GM12878 (cell line): ENCODE results near the gene MLXIP. TPM values are rescaled to one million over a fixed set of nuclear protein-coding genes. Genes with fewer than 3 reads are reported as not detected.

ENCODE experiments used
- ATAC-seq: fragments of 200-7000 bp; cut with Tn5 transposase; 3 replicates; pipeline ENCODE4 v1.9.1; 2020; ENCODE audit warnings: mild to moderate bottlenecking, moderate library complexity
- BruUV-seq: library from RNA; stranded (reverse); fragments of 400-500 nt; replicated peaks from 2 replicates; lab custom pipeline; 2021; lab: Mats Ljungman, UMichigan
- CTCF ChIA-PET: fragments of 300-600 bp; sonication (Branson Sonifier 250); formaldehyde crosslinking; extraction: SDS; loops from one replicate; lab custom pipeline; 2021; ENCODE audit warnings: inconsistent platforms; lab: Yijun Ruan, JAX
- POLR2A ChIA-PET: fragments of 350-600 bp; formaldehyde crosslinking; extraction: SDS; loops from one replicate; lab custom pipeline; 2021; ENCODE audit warnings: inconsistent platforms; lab: Charles Lee
- RAD21 ChIA-PET: fragments of 300-600 bp; sonication (Branson Sonifier 250); formaldehyde crosslinking; loops from one replicate; lab custom pipeline; 2023; ENCODE audit warnings: antibody characterized with exemption; ENCODE audit not compliant: unreplicated experiment; lab: Charles Lee
- SMC1A ChIA-PET: fragments of 300-600 bp; sonication (Branson Sonifier 250); formaldehyde crosslinking; loops from one replicate; lab custom pipeline; 2023; ENCODE audit not compliant: unreplicated experiment, uncharacterized antibody; lab: Charles Lee
- DNase-seq: peaks from one replicate; pipeline ENCODE4 v3.0.0-alpha.2; 2011; ENCODE audit warnings: low read depth, low spot score
- FAIRE-seq: peaks from 3 replicates; lab custom pipeline; 2011; peaks lifted over from hg19 to GRCh38; lab: Jason Lieb, UNC
- H2AFZ ChIP-seq: 2 replicates; pipeline ENCODE4 v1.6.0; 2011; ENCODE audit warnings: low read depth, low read length, control low read depth; ENCODE audit not compliant: control insufficient read depth
- H3K27ac ChIP-seq: 2 replicates; pipeline ENCODE4 v1.5.1; 2011; ENCODE audit warnings: control low read depth; ENCODE audit not compliant: control insufficient read depth, insufficient read depth
- H3K27me3 ChIP-seq, 2 experiments: replicated peaks in 1 of 2; 2 replicates each; pipeline versions ENCODE4 v1.6.0 to v1.6.1; 2011; ENCODE audit warnings: low read length in 1 of 2; ENCODE audit not compliant: control insufficient read depth in 2 of 2, insufficient read depth in 2 of 2
- H3K36me3 ChIP-seq, 2 experiments: 2 replicates each; pipeline ENCODE4 v1.5.1; 2011; ENCODE audit warnings: low read length in 1 of 2; ENCODE audit not compliant: control insufficient read depth in 2 of 2, insufficient read depth in 2 of 2
- H3K4me1 ChIP-seq: 2 replicates; pipeline ENCODE4 v1.6.1; 2011; ENCODE audit warnings: mild to moderate bottlenecking, low read length, moderate library complexity, mixed read lengths; ENCODE audit not compliant: control insufficient read depth, insufficient read depth
- H3K4me2 ChIP-seq: 2 replicates; pipeline ENCODE4 v1.6.0; 2011; ENCODE audit warnings: control low read depth; ENCODE audit not compliant: control insufficient read depth, insufficient read depth
- H3K4me3 ChIP-seq: fragments of 200-600 bp; sonication (generic); 2 replicates; pipeline ENCODE4 v1.5.1; 2016
- H3K79me2 ChIP-seq: 2 replicates; pipeline ENCODE4 v1.6.0; 2011; ENCODE audit warnings: low read length; ENCODE audit not compliant: control insufficient read depth, insufficient read depth
- H3K9ac ChIP-seq: 2 replicates; pipeline ENCODE4 v1.8.0; 2011; ENCODE audit warnings: low read length, control low read depth, mixed read lengths; ENCODE audit not compliant: control insufficient read depth, insufficient read depth
- H3K9me3 ChIP-seq: replicated peaks from 3 replicates; pipeline ENCODE4 v1.5.1; 2011; ENCODE audit warnings: mild to moderate bottlenecking, low read length; ENCODE audit not compliant: control insufficient read depth, insufficient read depth
- H4K20me1 ChIP-seq: 2 replicates; pipeline ENCODE4 v1.6.0; 2011; ENCODE audit not compliant: control insufficient read depth, insufficient read depth
- CHD2 ChIP-seq: IDR thresholded peaks from 2 replicates; pipeline ENCODE4 v1.6.1; 2011; ENCODE audit warnings: low read depth, low read length, improper control_type of control experiment, borderline replicate concordance
- IKZF1 ChIP-seq: fragments of 450-650 bp; conservative IDR thresholded peaks from 2 replicates; pipeline ENCODE4 v1.6.1; 2017; ENCODE audit warnings: antibody characterized with exemption, mild to moderate bottlenecking
- MEF2A ChIP-seq: IDR thresholded peaks from 2 replicates; pipeline ENCODE4 v1.6.1; 2011; ENCODE audit warnings: low read depth, mild to moderate bottlenecking, low read length, moderate library complexity; ENCODE audit not compliant: insufficient read depth
- MTA2 ChIP-seq: fragments of 450-650 bp; IDR thresholded peaks from 2 replicates; pipeline ENCODE4 v1.6.1; 2016; ENCODE audit warnings: low read depth, mild to moderate bottlenecking, moderate library complexity
- NR2C1 ChIP-seq: fragments of 450-650 bp; IDR thresholded peaks from 2 replicates; pipeline ENCODE4 v1.6.1; 2017; ENCODE audit warnings: antibody characterized with exemption, mild to moderate bottlenecking, moderate library complexity
- RUNX3 ChIP-seq: IDR thresholded peaks from 2 replicates; pipeline ENCODE4 v1.6.1; 2012; ENCODE audit warnings: low read length, inconsistent platforms
- TCF7 ChIP-seq: IDR thresholded peaks from 2 replicates; pipeline ENCODE4 v1.6.1; 2014; ENCODE audit warnings: antibody characterized with exemption, borderline replicate concordance
- WGBS: methylation state at CpG from one replicate; pipeline ENCODE4 v1.1.6; 2016; ENCODE audit warnings: low lambda C conversion rate; ENCODE audit not compliant: insufficient replicate concordance, insufficient coverage; ENCODE audit errors: missing lambda C conversion rate; 5-methylcytosine and 5-hydroxymethylcytosine counted together
- in situ Hi-C: fragments of 300-500 bp; cut with MboI; formaldehyde crosslinking; loops from 9 replicates; pipeline ENCODE4 v1.14.3; 2018; ENCODE audit warnings: mixed read lengths
- intact Hi-C: fragments of 100-400 bp; cut with micrococcal nuclease; formaldehyde crosslinking; loops from one replicate; pipeline ENCODE4 v1.14.2; 2022; ENCODE audit not compliant: unreplicated experiment
- polyA plus RNA-seq, 11 experiments: library from polyadenylated mRNA; depleted of rRNA in 4 of 11; unstranded in 6 of 11; stranded (reverse) in 5 of 11; fragments of >200 nt; fragmentation: Nextera tagmentation in 4 of 11; fragmentation: Illumina TruSeq in 1 of 11; extraction: Ambion mirVana in 4 of 11; extraction: Trizol in 1 of 11; gene quantifications; 1 replicate in 1 of 11; 2 replicates in 10 of 11; pipeline versions ENCODE4 v1.2.1 to v1.2.3, GENCODE V29; 2011 to 2016; ENCODE audit warnings: inconsistent platforms in 2 of 11, missing spikeins in 2 of 11, low read depth in 1 of 11
- total RNA-seq, 4 experiments: library from RNA; depleted of rRNA in 3 of 4; stranded (reverse); fragments of >200 nt in 3 of 4; fragmentation: Illumina TruSeq in 1 of 4; extraction: Trizol in 1 of 4; gene quantifications; 2 replicates each; pipeline versions ENCODE4 v1.2.1 to v1.2.3, GENCODE V29; 2013 to 2021

Gene MLXIP
- total and polyA plus RNA-seq, 10 of the 15 experiments (the other 5 are each of a cell fraction or from before 2014, with no cell fraction given) = 1.1 to 23.7 (median 7.0) TPM

GRCh38 chr12:122045262-122045661, 33.3 kb upstream of the MLXIP start:
- ChIA-PET POLR2A (interaction anchor here (0.5 kb wide), 1 partner anchor 370 kb away, joined by 3 read pairs; no protein-coding TSS in a partner anchor), RAD21 (no interaction called here), CTCF (no interaction called here), SMC1A (no interaction called here)
- Histone ChIP-seq H3K9ac (no peak overlapping the region), H3K4me3 (no peak overlapping the region), H2AFZ (no peak overlapping the region), H3K36me3 (no peaks in the 10 kb centered on the region), H3K79me2 (no peaks in the 10 kb centered on the region), H3K9me3 (no peaks in the 10 kb centered on the region), H3K27ac (no peak overlapping the region), H3K4me1 (no peaks in the 10 kb centered on the region), H3K27me3 (no peaks in the 10 kb centered on the region; a peak in 1 of 4 replicates), H3K4me2 (no peak overlapping the region), H4K20me1 (no peaks in the 10 kb centered on the region)
- no peak for FAIRE-seq
- BruUV-seq = no TSS peak
- 89% methylated on average over 7 of the region's 7 CpGs for WGBS
- TF ChIP-seq RUNX3 (no peak), TCF7 (no peak), NR2C1 (no peak)
- in situ Hi-C loops (no loop called here), intact Hi-C loops (no loop called here)
- DNase-seq = no peak
- ATAC-seq = no peak

GRCh38 chr12:122046145-122046544, 32.4 kb upstream of the MLXIP start:
- intact Hi-C loops (no loop called here), in situ Hi-C loops (no loop called here)
- TF ChIP-seq MEF2A = no peak
- TF ChIP-seq IKZF1 = no peak
- TF ChIP-seq CHD2 = no peak
- TF ChIP-seq MTA2 = no peak
- Histone ChIP-seq H3K27me3 (no peaks in the 10 kb centered on the region; a peak in 1 of 4 replicates), H3K36me3 (no peaks in the 10 kb centered on the region), H2AFZ (no peak overlapping the region), H3K79me2 (no peaks in the 10 kb centered on the region), H3K4me2 (no peak overlapping the region), H3K4me1 (no peaks in the 10 kb centered on the region), H3K9me3 (no peaks in the 10 kb centered on the region), H3K9ac (no peak overlapping the region), H3K27ac (no peak overlapping the region), H3K4me3 (no peak overlapping the region), H4K20me1 (no peaks in the 10 kb centered on the region)
- ATAC-seq = no peak
- ChIA-PET POLR2A (no interaction called here), RAD21 (no interaction called here), CTCF (interaction anchor here (0.7 to 1.0 kb wide), 2 partner anchors 77 to 1593 kb away, joined by 3 to 8 read pairs; no protein-coding TSS in a partner anchor), SMC1A (no interaction called here)
- 89% methylated on average over 7 of the region's 7 CpGs for WGBS
- no peak for FAIRE-seq
- DNase-seq = no peak
- BruUV-seq = no TSS peak
